ENCODE data around the gene SEPSECS.
"Not testable (repeated sequence)": the region's sequence is repeated elsewhere in the genome, so short reads cannot be mapped to it uniquely, and the experiment has no call there.

Gene SEPSECS

DNA sequence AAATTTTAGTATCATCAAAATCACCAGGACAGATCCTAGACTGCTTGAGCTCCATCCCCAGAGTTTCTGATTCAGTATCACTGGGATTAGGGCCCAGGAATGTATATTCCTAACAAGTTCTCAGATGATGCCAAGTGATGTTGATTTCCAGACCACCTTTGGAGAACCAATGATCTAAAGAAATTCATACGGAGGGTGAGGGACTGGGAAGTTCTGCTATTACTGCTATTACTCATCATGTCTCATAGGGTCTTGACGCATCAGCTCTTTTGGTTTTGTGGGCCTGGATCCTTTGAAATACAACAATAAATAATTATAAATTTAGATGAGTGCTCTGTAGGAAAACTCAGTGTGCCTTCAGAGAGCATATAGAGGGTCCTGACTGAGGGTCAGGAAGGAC lies 69.7 kb downstream of the SEPSECS start:
- no peak overlapping the region for H3K4me3 ChIP-seq (ENCODE audit: low read depth, low read length)
- DNase-seq (ENCODE audit: low read depth): no peak
- TF ChIP-seq, protein P1, sequence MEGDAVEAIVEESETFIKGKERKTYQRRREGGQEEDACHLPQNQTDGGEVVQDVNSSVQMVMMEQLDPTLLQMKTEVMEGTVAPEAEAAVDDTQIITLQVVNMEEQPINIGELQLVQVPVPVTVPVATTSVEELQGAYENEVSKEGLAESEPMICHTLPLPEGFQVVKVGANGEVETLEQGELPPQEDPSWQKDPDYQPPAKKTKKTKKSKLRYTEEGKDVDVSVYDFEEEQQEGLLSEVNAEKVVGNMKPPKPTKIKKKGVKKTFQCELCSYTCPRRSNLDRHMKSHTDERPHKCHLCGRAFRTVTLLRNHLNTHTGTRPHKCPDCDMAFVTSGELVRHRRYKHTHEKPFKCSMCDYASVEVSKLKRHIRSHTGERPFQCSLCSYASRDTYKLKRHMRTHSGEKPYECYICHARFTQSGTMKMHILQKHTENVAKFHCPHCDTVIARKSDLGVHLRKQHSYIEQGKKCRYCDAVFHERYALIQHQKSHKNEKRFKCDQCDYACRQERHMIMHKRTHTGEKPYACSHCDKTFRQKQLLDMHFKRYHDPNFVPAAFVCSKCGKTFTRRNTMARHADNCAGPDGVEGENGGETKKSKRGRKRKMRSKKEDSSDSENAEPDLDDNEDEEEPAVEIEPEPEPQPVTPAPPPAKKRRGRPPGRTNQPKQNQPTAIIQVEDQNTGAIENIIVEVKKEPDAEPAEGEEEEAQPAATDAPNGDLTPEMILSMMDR (IDR thresholded peaks at IDR 0.05; ENCODE audit: insufficient read depth, low read depth, low read length, missing control alignments): no peak

- TF ChIP-seq, protein P1 (IDR thresholded peaks at IDR 0.05; ENCODE audit: insufficient read depth, low read depth, low read length, missing control alignments): no peak
- DNase-seq (ENCODE audit: low read depth): no peak
- H3K4me3 ChIP-seq (ENCODE audit: low read depth, low read length): no peak overlapping the region
These were observed 71.0 kb downstream of the SEPSECS start for GRCh38 chr4:25089051-25089763.

DNA sequence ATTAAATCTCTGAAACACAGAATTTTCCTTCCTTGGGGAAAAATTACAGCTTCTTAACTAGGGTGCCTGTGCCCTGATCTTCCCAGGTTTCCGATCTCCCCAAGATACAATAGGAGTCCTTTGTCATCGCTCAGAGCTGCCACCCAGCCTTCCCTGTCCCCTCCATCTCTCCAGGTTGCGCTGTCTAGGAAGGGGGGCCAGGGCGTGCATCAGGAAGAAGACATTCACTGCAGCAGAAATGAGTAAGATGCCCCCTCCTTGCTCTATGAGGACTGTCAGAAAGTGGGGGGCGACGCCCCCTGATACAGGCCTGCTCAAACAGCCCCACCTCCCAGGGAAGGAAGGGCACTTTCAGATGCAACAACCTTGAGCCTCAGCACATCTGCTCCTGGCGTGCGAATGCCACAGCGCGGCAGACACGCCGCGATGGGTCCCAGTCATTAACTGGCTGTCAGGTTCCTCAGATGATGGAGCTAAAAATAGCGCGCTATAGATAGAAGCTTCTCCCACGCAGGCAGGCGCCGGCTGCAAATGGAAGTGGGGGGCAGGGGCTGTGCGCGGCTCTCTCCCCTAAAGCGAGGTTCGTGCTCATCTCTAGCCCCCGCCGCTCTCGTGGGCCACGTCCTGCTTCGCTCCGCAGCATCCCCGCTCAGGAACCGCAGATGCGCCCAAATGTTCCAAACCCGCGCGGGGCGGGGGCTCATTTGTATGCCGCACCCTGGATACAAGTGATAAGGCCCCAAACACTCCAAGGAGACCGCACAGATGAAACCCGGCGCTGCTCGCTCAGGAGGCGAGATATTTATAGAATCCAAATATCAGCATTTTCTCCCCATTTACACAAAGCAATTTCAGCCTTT lies 71.9 kb downstream of the SEPSECS start:
- TF ChIP-seq, protein P1 (IDR thresholded peaks at IDR 0.05; ENCODE audit: insufficient read depth, low read depth, low read length, missing control alignments): no peak
- no peak for DNase-seq (ENCODE audit: low read depth)
- H3K4me3 ChIP-seq (ENCODE audit: low read depth, low read length): no peak overlapping the region

DNA sequence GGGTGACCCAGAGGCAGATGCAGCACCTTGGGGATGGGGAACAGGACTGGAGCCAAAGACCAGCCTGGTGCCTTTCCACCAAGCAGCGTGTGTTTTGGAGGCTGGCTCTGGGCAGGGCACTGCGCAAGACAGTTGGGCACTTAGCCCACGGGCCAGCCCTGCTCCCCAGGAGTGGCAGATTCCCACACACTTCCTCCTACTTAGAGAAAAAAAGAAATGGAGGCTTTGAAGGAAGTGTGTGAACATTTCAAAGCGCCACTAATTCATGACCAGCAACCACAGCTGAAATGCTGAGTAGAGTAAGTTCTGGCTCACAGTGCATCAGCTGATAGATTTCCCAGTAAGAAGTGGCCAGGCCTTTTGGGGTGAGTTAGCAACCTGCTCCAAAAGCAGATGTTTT lies 74.6 kb downstream of the SEPSECS start:
- DNase-seq (ENCODE audit: low read depth): no peak
- TF ChIP-seq, protein P1 (IDR thresholded peaks at IDR 0.05; ENCODE audit: insufficient read depth, low read depth, low read length, missing control alignments): no peak

GRCh38 chr4:25083441-25083840 lies 76.8 kb downstream of the SEPSECS start:
- DNase-seq (ENCODE audit: low read depth); H3K4me3 ChIP-seq (ENCODE audit: low read depth, low read length): not testable (repeated sequence)

More for the DNA sequence above, 74.6 kb downstream of the SEPSECS start:
- no peak overlapping the region for H3K4me3 ChIP-seq (ENCODE audit: low read depth, low read length)

- TF ChIP-seq, protein P1 (IDR thresholded peaks at IDR 0.05; ENCODE audit: insufficient read depth, low read depth, low read length, missing control alignments): no peak
- no peak overlapping the region for H3K4me3 ChIP-seq (ENCODE audit: low read depth, low read length)
These were observed 78.3 kb downstream of the SEPSECS start for GRCh38 chr4:25081866-25082471.

DNA sequence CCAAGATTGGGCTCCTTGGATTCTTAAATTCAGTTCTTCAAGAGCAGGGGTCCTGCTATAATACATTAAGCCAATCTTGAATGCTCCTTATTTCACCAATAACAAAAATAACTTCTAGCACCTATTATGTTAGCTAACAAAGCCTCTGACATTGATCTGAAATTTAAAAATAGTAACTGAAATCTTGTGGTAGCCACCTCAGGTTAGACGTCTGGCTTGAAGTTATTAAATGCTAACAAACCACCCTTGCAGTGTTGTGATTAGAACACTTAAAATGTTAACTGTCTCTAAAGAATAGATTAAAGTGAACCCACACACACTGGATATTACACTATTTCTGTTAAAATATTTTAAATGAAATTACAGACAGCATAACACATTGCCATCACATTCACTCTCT lies 79.7 kb downstream of the SEPSECS start:
- no peak overlapping the region for H3K4me3 ChIP-seq (ENCODE audit: low read depth, low read length)
- DNase-seq (ENCODE audit: low read depth): no peak
- TF ChIP-seq, protein P1 (IDR thresholded peaks at IDR 0.05; ENCODE audit: insufficient read depth, low read depth, low read length, missing control alignments): no peak

More at GRCh38 chr4:25081866-25082471, 78.3 kb downstream of the SEPSECS start:
- no peak for DNase-seq (ENCODE audit: low read depth)

Measured in GM12865 (cell line).